Left renal cortex interstitium (tissue), 4 donors: ENCODE results near the gene ZNF43. TPM values are rescaled to one million over a fixed set of nuclear protein-coding genes. Genes with fewer than 3 reads are reported as not detected.
"Not testable (repeated sequence)": the region's sequence is repeated elsewhere in the genome, so short reads cannot be mapped to it uniquely, and the experiment has no call there.

Experiments used
- DNase-seq, 4 donors: peaks; one replicate each; pipeline ENCODE4 v3.0.0-alpha.2; 2013; ENCODE audit warnings: low read depth in 4 of 4, low spot score in 2 of 4, missing footprints in 1 of 4
- polyA plus RNA-seq, 4 donors: library from polyadenylated mRNA; unstranded; fragments of 120-200 nt; gene quantifications; one replicate each; pipeline ENCODE4 v1.2.1, GENCODE V29; 2013; ENCODE audit not compliant: insufficient read length in 4 of 4

Gene ZNF43
- 10 to 100 TPM; 36.6 to 50.0 (median 44.9) TPM for polyA plus RNA-seq

- DNase-seq: peak; percentile 89 to 95 (median 92)
Observed at GRCh38 chr19:21835810-21836444, at the start of gene ZNF43. Gene ZNF43 (minus strand): TSS chr19:21836182. CDS start chr19:21836038, 144 bp downstream.

DNA sequence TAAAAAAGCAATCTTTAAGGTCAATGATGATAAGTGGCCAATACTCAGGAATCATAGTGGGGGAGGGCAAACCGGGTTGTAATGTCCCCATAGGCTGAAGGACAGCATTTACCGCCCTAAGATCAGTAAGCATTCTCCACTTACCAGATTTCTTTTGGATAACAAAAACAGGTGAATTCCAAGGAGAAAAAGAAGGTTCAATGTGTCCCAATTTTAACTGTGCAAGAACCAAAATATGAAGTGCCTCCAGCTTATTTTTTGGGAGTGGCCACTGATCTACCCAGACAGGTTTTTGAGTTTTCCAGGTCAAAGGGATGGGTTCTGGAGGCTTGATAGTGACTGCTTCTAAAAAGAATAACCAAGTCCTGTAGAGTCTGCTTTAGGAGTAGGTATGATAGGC is 49.5 kb upstream of the ZNF43 start:
- not testable (repeated sequence) for DNase-seq

DNA sequence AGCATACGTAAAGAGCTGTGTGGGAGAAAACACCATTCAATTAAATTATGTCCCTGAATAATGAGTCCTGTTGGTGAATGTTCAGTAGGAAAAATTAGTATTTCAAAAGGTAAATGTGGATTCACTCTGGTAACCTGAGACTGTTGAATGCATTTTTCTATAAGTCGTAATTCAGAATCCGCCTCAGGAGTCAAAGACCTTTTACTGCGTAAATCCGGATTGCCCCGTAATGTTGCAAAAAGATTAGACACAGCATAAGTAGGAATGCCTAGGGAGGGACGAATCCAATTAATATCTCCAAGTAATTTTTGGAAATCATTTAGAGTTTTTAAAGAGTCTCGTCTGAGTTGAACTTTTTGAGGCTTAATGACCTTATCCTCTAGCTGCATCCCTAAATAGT is 48.8 kb upstream of the ZNF43 start:
- DNase-seq: not testable (repeated sequence)

- peak in 2 of 4 donors; percentile 6 to 20 for DNase-seq
Observed at GRCh38 chr19:21883516-21883915, 47.5 kb upstream of the ZNF43 start.

DNA sequence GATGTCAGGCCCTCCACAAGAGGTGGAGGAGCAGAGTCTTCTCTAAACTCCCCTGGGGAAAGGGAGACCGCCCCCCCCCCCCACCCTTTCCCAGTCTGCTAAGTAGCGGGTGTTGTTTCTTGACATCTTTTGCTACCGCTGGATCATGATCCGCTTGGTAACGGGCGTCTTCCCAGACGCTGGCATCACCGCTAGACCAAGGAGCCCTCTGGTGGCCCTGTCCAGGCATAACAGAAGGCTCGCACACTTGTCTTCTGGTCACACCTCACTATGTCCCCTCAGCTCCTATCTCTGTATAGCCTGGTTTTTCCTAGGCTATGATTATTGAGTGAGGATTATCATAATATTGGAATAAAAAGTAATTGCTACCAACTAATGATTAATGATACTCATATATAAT is 44.8 kb upstream of the ZNF43 start:
- not testable (repeated sequence) for DNase-seq

DNA sequence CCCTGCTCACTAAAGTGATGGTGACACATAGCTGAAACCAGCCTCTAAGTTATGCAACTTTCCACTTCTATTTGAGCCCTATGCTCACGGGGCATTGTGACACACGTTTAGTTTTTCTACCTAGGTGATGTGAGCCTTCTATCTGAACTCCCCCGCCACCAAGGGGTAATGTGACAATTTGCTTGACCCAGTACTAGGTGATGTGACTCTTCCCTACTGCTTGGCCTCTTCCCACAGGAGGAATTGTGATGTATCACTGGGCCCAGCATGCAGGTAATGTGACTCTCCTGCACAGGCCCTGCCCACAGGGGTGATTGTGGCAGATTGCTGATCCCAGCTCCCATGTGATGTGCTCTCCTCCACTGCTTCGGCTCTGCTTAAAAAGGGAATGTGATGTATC is 42.7 kb upstream of the ZNF43 start:
- no peak for DNase-seq

- DNase-seq: no peak
Observed at GRCh38 chr19:21877976-21878375, 42.0 kb upstream of the ZNF43 start.

- DNase-seq: not testable (repeated sequence)
Observed at GRCh38 chr19:21876608-21877007, 40.6 kb upstream of the ZNF43 start.

GRCh38 chr19:21856773-21857514 is 21.0 kb upstream of the ZNF43 start:
- no peak for DNase-seq

- peak; percentile 87 to 98 (median 94) for DNase-seq
Observed at GRCh38 chr19:21851596-21852345, 15.8 kb upstream of the ZNF43 start.

DNA sequence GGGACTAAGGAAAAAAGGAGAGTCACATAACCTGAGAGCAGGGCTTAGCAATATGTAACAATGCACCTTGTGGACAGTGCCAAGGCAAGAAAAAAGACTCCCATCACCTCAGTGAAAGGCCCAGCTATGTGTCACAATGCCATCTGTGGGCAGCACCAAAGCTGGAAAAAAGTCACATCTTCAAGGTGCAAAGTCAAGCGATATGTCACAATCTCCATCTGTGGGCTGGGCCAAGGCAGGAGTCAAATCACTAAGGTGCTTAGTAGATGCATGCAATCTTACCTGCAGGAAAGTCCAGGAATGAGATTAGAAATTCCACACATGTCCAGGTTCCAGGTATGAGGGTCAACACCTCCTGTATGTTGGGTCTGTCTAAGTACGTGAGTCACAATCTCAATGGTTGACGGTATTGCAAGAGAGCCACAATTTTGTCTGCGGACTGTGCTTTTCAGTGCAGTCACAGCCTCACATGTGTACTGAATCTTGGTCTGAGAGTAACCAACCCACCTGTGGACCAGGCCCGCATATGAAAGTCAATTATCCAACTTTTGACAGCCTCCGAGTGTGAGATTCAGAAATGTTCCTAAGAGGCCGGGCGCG is 14.8 kb upstream of the ZNF43 start:
- DNase-seq: no peak

- no peak for DNase-seq
Observed at GRCh38 chr19:21848706-21849105, 12.7 kb upstream of the ZNF43 start.

- DNase-seq: no peak
Observed at GRCh38 chr19:21843081-21843480, 7.1 kb upstream of the ZNF43 start.

DNA sequence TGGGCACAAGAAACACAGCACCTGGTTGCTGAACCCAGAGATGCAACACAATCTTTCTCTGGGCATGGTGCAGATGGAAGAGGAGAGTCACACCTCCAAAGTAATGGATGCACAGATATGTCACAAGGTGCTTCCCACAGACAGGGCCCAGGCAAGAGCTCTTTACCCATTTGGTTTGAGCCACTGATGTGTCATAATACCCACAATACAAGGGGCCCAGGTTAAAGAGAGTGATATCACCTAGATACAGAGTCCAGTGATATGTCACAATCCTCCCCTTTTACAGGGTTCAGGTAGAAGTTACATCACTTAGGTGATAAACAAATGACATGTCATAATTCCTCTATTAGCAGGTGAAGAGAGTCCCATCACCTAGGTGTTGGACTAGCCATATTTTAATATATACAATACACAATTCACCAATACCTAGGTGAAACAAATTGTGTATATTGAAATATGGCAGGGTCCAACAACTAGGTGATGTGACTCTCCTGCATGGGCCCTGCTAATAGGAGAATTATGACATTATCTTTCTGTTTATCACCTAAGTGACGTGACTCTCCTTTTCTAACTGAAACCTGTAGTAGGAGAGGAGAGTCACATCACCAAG is 5.6 kb upstream of the ZNF43 start:
- DNase-seq: no peak

DNA sequence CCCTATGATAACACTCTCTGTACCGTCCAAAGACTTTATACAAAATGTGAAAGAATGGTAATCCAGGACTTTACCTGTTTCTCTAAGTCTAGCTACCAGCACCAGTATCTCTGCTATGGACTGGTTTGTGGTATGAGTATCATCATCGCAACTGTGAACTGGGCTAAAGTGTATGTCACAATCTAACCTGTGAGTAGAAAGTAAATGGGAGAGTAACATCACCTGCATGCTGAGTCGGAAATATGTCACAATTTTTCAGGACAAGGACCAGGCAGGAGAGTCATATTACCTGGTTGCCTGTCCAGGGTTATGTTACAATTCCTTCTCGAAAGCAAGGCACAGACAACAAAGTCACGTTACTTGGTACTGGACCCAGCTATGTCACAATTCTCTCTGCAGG is 5.1 kb upstream of the ZNF43 start:
- no peak for DNase-seq

- no peak for DNase-seq
Observed at GRCh38 chr19:21839976-21840375, 4.0 kb upstream of the ZNF43 start.

DNA sequence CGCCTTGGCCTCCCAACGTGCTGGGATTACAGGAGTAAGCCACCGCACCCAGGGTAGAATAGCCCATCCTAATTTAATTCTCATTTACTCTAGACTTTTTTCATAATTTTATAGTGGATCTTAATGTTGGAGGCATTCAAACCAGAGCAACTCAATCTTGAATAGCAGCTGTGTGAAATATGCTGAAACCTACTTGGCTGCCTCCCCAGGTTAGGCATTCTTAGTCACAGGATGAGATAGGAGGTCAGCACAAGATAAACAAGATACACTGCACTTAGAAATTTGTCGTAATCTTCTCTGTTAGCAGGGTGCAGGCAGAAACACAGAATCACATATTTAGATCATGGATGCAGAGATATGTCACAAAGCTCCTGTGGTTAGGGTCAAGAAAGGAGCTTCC is 2.7 kb upstream of the ZNF43 start:
- no peak for DNase-seq

DNA sequence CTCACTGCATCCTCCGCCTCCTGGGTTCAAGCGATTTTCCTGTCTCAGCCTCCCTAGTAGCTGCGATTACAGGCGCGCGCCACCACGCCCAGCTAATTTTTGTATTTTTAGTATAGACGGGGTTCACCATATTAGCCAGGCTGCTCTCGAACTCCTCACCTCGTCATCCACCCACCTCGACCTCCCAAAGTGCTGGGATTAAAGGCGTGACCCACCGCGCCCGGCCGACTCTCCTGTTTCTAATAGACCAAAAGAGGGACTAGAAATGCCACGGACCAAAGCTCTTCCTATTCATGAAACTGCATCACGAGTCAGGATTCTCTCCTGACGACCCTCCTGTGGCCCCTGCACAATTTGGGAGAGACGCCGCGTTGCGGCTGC is 563 bp downstream of the ZNF43 start:
- DNase-seq: no peak

DNA sequence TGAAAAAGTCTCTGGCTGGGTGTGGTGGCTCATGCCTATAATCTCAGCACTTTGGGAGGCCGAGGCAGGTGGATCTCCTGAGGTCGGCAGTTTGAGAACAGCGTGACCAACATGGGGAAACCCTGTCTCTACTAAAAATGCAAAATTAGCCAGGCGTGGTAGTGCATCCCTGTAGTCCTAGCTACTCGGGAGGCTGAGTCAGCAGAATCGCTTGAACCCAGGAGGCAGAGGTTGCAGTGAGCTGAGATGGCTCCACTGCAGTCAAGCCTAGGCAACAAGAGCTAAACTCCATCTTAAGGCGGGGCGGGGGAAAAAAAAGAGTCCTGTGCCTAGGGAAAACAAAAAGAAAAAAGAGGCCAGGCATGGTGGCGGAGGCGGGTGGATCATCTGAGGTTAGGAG is 2.2 kb downstream of the ZNF43 start:
- no peak for DNase-seq

GRCh38 chr19:21824679-21825078 is 11.3 kb downstream of the ZNF43 start:
- DNase-seq: no peak

- DNase-seq: no peak
Observed at GRCh38 chr19:21823224-21823623, 12.8 kb downstream of the ZNF43 start.
